ENCODE data around the gene S100A9. TPM values are rescaled to one million over a fixed set of nuclear protein-coding genes. Genes with fewer than 3 reads are reported as not detected.

The S100A9 gene
- total RNA-seq, 1 experiment from 2014 or later, result 0.33 TPM

DNA sequence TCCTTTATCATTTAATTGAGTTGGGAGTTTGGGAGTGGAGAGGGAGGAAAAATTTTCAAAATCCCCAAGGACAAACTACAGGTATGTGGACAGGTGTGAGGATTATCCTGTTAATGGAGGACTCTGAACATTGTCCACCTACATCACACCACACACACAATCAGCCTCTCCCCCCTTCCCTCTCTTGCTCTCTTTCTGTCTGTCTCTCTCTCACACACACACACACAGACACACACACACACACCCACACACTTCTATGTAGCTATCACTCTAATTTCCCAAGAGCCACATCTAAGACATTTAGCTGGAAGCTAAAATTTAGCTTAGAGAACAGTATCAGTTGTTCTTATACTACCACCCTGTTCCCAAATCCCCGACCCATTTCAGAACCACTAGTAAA is 31.7 kb downstream of the S100A9 start (continued):
- TF ChIP-seq NR3C1 (CRISPR knock-in tag; conservative IDR thresholded peaks at IDR 0.05; ENCODE audit: low read depth), result no peak
- no peak for TF ChIP-seq IRF2 (CRISPR knock-in tag; IDR thresholded peaks at IDR 0.05; ENCODE audit: borderline replicate concordance, low read depth)
- TF ChIP-seq, protein P1, sequence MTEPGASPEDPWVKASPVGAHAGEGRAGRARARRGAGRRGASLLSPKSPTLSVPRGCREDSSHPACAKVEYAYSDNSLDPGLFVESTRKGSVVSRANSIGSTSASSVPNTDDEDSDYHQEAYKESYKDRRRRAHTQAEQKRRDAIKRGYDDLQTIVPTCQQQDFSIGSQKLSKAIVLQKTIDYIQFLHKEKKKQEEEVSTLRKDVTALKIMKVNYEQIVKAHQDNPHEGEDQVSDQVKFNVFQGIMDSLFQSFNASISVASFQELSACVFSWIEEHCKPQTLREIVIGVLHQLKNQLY (CRISPR knock-in tag; IDR thresholded peaks at IDR 0.05), result no peak
- TF ChIP-seq, protein P2, sequence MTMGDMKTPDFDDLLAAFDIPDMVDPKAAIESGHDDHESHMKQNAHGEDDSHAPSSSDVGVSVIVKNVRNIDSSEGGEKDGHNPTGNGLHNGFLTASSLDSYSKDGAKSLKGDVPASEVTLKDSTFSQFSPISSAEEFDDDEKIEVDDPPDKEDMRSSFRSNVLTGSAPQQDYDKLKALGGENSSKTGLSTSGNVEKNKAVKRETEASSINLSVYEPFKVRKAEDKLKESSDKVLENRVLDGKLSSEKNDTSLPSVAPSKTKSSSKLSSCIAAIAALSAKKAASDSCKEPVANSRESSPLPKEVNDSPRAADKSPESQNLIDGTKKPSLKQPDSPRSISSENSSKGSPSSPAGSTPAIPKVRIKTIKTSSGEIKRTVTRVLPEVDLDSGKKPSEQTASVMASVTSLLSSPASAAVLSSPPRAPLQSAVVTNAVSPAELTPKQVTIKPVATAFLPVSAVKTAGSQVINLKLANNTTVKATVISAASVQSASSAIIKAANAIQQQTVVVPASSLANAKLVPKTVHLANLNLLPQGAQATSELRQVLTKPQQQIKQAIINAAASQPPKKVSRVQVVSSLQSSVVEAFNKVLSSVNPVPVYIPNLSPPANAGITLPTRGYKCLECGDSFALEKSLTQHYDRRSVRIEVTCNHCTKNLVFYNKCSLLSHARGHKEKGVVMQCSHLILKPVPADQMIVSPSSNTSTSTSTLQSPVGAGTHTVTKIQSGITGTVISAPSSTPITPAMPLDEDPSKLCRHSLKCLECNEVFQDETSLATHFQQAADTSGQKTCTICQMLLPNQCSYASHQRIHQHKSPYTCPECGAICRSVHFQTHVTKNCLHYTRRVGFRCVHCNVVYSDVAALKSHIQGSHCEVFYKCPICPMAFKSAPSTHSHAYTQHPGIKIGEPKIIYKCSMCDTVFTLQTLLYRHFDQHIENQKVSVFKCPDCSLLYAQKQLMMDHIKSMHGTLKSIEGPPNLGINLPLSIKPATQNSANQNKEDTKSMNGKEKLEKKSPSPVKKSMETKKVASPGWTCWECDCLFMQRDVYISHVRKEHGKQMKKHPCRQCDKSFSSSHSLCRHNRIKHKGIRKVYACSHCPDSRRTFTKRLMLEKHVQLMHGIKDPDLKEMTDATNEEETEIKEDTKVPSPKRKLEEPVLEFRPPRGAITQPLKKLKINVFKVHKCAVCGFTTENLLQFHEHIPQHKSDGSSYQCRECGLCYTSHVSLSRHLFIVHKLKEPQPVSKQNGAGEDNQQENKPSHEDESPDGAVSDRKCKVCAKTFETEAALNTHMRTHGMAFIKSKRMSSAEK (CRISPR knock-in tag; IDR thresholded peaks at IDR 0.05; ENCODE audit: borderline replicate concordance), result no peak
- TF ChIP-seq ZNF671 (CRISPR knock-in tag; IDR thresholded peaks at IDR 0.05), result no peak
- TF ChIP-seq MAX (CRISPR knock-in tag; IDR thresholded peaks at IDR 0.05), result no peak
- TF ChIP-seq, protein P3, sequence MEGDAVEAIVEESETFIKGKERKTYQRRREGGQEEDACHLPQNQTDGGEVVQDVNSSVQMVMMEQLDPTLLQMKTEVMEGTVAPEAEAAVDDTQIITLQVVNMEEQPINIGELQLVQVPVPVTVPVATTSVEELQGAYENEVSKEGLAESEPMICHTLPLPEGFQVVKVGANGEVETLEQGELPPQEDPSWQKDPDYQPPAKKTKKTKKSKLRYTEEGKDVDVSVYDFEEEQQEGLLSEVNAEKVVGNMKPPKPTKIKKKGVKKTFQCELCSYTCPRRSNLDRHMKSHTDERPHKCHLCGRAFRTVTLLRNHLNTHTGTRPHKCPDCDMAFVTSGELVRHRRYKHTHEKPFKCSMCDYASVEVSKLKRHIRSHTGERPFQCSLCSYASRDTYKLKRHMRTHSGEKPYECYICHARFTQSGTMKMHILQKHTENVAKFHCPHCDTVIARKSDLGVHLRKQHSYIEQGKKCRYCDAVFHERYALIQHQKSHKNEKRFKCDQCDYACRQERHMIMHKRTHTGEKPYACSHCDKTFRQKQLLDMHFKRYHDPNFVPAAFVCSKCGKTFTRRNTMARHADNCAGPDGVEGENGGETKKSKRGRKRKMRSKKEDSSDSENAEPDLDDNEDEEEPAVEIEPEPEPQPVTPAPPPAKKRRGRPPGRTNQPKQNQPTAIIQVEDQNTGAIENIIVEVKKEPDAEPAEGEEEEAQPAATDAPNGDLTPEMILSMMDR (IDR thresholded peaks at IDR 0.05), result no peak
- no peak for TF ChIP-seq SOX15 (CRISPR knock-in tag; IDR thresholded peaks at IDR 0.05)
- TF ChIP-seq, protein P4, sequence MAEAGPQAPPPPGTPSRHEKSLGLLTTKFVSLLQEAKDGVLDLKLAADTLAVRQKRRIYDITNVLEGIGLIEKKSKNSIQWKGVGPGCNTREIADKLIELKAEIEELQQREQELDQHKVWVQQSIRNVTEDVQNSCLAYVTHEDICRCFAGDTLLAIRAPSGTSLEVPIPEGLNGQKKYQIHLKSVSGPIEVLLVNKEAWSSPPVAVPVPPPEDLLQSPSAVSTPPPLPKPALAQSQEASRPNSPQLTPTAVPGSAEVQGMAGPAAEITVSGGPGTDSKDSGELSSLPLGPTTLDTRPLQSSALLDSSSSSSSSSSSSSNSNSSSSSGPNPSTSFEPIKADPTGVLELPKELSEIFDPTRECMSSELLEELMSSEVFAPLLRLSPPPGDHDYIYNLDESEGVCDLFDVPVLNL (CRISPR knock-in tag; IDR thresholded peaks at IDR 0.05; ENCODE audit: borderline replicate concordance, low read depth), result no peak

DNA sequence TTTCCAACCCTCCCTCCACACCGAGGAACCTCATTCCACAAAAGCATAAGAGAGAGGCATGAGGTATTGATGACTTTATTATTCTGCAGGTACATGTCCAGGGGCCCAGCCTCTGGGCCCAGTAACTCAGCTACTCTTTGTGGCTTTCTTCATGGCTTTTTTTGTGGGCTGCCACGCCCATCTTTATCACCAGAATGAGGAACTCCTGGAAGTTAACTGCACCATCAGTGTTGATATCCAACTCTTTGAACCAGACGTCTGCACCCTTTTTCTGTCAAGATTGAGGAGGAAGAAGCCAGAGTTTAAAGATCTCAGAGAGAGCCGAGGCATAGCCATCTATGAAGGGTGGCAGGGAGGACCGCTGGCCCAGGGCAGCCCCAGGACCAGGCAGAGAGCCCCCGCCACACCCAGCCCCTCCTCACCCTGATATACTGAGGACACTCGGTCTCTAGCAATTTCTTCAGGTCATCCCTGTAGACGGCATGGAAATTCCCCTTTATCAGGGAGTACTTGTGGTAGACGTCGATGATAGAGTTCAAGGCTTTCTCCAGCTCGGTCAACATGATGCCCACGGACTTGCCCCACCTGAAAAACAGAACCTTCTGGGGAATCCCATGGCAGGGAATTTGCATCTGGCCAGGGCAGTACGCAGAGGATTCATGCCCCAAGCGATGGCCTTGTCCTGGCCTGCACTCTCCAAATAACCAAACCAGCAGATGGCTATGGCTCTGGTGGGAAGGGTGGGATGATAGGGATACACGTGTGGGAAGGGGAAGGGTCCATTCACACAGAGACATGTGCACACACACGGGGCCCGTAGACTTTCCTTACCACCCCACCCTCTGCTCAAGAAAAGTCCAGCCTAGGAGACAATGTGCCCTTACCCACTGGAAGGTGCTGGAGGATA is 32.6 kb downstream of the S100A9 start:
- no peak for TF ChIP-seq CBFB (CRISPR knock-in tag; IDR thresholded peaks at IDR 0.05; ENCODE audit: low read depth)
- ChIA-PET POLR2A (no interaction called here), CTCF (interaction anchor here (0.8 to 5.7 kb wide), 5 partner anchors 10 to 182 kb away, joined by 3 to 34 read pairs (median 4); no protein-coding TSS in a partner anchor)
- Mint-ChIP-seq H3K36me3 (no peaks in the 10 kb centered on the region), H3K27me3 (ENCODE audit: low read depth) (peaks cover 4% of the 10 kb centered on the region), H3K27ac (no peak overlapping the region), H3K4me1 (no peaks in the 10 kb centered on the region), H3K4me3 (no peak overlapping the region), H3K9me3 (no peaks in the 10 kb centered on the region)
- ATAC-seq, result no peak
- no peak for DNase-seq (ENCODE audit: low spot score)

DNA sequence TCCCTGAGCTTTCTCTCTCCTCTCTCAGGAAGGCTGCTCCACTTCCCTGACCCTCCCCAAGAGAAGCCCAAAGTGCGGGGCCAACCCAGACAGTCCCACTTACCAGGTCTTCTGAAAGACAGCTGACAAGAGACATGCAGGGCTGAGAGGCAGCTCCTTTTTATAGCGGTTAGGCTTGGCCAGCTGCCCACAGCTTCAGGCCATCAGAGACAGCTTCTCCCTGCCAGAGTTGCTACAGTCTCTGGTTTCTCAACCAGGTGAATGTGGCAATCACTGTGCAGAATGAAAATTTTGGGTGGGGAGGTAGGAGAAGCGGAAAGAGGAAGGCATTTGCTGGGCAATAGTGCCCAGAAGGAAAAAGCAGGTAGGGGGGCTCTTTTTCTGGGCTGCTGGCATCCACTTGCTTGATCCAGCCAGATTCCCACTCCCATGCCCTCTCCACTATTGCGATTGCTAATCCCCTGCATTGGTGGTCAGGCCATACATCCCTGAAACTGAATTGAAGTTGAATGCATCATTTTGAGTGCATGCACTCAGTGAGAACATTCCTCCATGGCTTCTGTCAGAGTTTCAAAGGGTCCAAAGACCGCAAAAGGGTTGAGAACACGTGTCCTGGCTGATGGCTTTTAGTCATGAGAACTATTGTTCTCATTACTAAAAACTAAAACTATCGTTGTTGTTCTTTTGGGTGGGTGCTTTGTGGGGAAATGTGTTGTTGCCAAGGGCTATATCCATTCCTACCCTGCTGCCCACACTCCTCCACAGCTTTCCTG is 33.5 kb downstream of the S100A9 start, which contains the start of gene S100A8:
TSS of gene S100A8 (minus strand) at position 136 of the 773 bp plus-strand sequence. CDS start 538 bp downstream, outside the sequence.
- CTCF ChIA-PET, result interaction anchor here (0.8 to 5.7 kb wide), 6 partner anchors 9 to 181 kb away, joined by 3 to 34 read pairs (median 6); no protein-coding TSS in a partner anchor
- ATAC-seq (no peak), DNase-seq (ENCODE audit: low spot score) (no peak)
- no peaks in the 10 kb centered on the region for H3K36me3 Mint-ChIP-seq
- H3K4me3 Mint-ChIP-seq, result no peak within 1 kb of the TSS
- no peaks in the 10 kb centered on the region for H3K9me3 Mint-ChIP-seq
- TF ChIP-seq ZNF396 (CRISPR knock-in tag; IDR thresholded peaks at IDR 0.05; ENCODE audit: borderline replicate concordance) (no peak), RELA (CRISPR knock-in tag; IDR thresholded peaks at IDR 0.05; ENCODE audit: borderline replicate concordance) (no peak), MXD4 (CRISPR knock-in tag; IDR thresholded peaks at IDR 0.05; ENCODE audit: borderline replicate concordance) (no peak)
- TF ChIP-seq, protein P5, sequence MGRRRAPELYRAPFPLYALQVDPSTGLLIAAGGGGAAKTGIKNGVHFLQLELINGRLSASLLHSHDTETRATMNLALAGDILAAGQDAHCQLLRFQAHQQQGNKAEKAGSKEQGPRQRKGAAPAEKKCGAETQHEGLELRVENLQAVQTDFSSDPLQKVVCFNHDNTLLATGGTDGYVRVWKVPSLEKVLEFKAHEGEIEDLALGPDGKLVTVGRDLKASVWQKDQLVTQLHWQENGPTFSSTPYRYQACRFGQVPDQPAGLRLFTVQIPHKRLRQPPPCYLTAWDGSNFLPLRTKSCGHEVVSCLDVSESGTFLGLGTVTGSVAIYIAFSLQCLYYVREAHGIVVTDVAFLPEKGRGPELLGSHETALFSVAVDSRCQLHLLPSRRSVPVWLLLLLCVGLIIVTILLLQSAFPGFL (CRISPR knock-in tag; IDR thresholded peaks at IDR 0.05; ENCODE audit: borderline replicate concordance), result no peak
- TF ChIP-seq, protein P3 (IDR thresholded peaks at IDR 0.05), result no peak
- H3K4me1 Mint-ChIP-seq, result no peaks in the 10 kb centered on the region
- no peak within 1 kb of the TSS for H3K27ac Mint-ChIP-seq
- POLR2A ChIA-PET, result no interaction called here
- peaks cover 4% of the 10 kb centered on the region for H3K27me3 Mint-ChIP-seq (ENCODE audit: low read depth)
